GM12864 (cell line): ENCODE data around the gene GALP.
A peak's percentile ranks its signal among the peaks of the same experiment; 100 is the strongest.
"Not testable (repeated sequence)": the region's sequence is repeated elsewhere in the genome, so short reads cannot be mapped to it uniquely, and the experiment has no call there.

Source experiments
- DNase-seq: peaks from one replicate; pipeline ENCODE4 v3.0.0-alpha.2; 2011; ENCODE audit warnings: low read depth
- H3K4me3 ChIP-seq: 2 replicates; pipeline ENCODE4 v1.5.1; 2011; ENCODE audit warnings: mild to moderate bottlenecking, low read depth, low read length, control low read depth
- TF ChIP-seq, protein P1 (sequence below): IDR thresholded peaks from 2 replicates; pipeline ENCODE4 v1.5.1; 2011; ENCODE audit warnings: low read depth, mild to moderate bottlenecking, moderate library complexity, low read length, control low read depth, inconsistent platforms; ENCODE audit errors: missing control alignments

The GALP gene

DNA sequence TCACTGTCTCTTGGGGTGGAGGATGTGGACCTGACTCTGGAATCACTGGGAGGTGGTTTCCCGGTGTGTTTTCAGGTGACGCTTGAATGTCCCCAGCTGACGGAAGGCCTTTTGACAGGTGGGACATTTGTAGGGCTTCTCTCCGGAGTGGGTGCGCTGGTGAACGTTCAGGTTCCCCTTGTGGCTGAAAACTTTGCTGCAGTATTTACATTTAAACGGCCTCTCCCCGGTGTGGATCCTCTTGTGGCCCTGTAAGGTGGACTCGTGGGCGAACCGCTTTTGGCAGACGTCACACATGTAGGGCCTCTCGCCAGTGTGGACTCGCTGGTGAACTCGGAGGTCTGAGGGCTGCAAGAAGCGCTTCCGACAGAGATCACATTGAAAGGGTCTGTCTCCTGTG is 14.0 kb downstream of the GALP start:
- no peak for DNase-seq
- H3K4me3 ChIP-seq: no peak overlapping the region
- TF ChIP-seq, protein P1, sequence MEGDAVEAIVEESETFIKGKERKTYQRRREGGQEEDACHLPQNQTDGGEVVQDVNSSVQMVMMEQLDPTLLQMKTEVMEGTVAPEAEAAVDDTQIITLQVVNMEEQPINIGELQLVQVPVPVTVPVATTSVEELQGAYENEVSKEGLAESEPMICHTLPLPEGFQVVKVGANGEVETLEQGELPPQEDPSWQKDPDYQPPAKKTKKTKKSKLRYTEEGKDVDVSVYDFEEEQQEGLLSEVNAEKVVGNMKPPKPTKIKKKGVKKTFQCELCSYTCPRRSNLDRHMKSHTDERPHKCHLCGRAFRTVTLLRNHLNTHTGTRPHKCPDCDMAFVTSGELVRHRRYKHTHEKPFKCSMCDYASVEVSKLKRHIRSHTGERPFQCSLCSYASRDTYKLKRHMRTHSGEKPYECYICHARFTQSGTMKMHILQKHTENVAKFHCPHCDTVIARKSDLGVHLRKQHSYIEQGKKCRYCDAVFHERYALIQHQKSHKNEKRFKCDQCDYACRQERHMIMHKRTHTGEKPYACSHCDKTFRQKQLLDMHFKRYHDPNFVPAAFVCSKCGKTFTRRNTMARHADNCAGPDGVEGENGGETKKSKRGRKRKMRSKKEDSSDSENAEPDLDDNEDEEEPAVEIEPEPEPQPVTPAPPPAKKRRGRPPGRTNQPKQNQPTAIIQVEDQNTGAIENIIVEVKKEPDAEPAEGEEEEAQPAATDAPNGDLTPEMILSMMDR: peak; percentile 34

DNA sequence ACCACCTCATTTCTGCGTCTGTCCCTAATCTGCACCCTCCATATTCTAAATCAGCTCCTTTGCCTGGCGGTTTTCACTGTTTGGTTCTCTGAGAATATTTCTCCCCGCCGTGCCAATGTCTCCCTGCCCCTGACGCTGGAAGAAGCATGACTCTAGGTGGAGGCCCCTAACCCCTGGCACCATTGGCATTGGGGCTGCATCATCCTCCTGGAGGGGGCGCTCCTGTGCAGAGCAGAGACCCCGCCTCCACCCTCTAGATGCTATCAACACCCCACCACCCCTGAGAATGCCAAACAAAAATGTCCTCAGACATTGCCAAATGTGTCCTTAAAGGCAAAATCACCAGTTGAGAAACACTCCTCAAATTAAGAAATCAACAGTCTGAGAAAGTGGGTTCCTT is 15.3 kb downstream of the GALP start:
- TF ChIP-seq, protein P1: no peak
- H3K4me3 ChIP-seq: no peak overlapping the region
- DNase-seq: no peak

DNA sequence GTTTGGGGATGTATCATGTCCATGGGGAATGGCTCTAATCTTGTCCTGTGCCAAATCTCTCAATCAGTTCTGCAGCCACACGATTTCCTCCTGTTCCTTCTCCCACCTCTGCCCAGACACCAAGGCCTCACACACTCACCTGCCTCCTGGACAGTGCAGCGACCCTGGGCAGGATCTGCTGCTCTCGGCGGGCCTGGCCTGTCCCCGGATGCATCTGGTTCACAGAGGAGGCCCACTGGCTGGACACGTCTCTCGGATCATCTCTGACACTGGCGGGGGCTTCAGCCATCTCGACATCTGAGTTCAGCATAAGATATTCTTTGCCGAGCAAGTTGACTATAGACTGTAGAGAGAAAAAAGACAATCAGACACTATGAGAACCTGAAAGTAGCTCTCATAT is 15.9 kb downstream of the GALP start:
- no peak overlapping the region for H3K4me3 ChIP-seq
- TF ChIP-seq, protein P1: no peak
- no peak for DNase-seq

DNA sequence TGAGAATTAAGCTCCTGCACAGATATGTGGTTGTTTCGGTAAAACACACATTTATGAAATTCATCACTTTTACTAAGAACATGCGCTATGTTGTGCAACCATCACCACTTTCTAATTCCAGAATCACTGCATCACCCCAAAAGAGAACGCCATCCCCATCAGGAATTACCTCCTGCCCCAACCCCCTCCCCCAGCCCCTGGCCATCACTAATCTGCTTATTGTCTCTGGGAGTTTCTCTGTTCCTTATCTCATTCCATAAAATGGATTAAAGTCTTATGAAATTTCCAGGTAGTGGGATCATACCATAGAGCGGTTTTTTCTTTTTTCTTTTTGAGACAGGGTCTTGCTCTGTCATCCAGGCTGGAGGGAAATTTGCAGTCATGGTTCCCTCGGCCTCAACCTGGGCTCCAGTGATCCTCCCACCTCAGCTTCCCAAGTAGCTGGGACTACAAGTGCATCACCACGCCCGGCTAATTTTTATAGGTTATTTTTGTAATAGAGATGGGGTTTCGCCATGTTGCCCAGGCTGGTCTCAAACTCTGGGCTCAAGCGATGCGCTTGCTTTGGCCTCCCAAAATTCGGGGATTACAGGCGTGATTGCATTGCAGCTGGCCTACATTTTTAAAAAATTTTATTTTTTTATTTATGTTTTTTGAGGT is 18.3 kb downstream of the GALP start:
- TF ChIP-seq, protein P1: no peak
- no peak for DNase-seq
- H3K4me3 ChIP-seq: no peak overlapping the region

DNA sequence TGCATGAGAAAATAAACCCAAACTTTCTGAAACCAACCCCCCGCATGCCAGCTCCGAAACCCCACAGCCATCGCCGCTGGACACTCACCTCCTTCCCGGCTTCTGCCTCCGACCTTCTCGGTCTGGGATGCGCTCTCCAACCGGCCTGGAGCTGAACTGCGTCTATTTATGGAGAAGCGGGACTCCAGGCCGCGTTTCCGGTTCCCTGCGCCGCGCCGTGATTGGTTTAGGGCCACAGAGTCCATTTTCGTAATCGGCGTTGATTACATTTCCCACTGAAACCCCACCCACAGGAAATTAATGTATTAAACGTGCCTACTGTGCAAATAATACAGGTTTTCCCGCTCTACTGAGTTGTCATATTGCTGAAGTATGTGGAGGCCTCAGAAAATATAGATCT is 21.8 kb downstream of the GALP start, which contains the start of gene ZSCAN5B:
Gene ZSCAN5B (minus strand): TSS at position 138 of the 400 bp plus-strand sequence. CDS start 4,731 bp downstream, outside the sequence.
- DNase-seq, H3K4me3 ChIP-seq: not testable (repeated sequence)

DNA sequence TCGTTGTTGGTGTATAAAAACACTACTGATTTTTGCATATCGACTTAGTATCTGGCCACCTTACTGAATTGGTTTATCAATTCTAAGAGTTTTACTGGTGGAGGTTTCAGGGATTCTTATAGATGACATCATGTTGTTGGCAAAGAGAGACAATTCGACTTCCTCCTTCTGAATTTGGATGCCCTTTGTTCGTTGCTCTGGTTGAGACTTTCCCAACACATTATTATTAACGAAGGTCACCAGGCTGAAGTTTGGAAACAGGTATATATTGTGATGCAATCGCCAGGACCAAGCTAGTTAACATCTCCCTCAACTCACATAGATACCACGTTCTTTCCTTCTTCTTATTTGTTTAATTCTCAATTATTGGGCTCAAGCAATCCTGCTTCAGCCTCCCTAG is 23.9 kb downstream of the GALP start:
- no peak overlapping the region for H3K4me3 ChIP-seq
- TF ChIP-seq, protein P1: no peak
- no peak for DNase-seq

DNA sequence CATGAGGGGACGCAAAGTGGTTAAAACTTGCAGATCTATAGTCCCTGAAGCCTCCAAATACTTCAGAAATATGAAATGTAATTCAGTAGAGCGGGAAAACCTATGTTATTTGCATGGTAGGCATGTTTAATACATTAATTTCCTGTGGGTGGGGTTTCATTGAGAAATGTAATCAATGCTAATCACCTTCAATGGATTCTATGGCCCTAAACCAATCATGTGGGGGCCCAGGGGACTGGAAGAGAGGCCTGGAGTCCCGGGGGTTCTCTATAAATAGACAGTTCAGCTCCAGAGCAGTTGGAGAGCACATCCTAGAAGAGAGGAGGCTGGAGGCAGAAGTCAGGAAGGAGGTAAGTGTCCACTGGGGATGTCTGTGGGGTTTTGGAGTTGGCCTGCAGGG is 26.2 kb downstream of the GALP start, which contains the start of gene ZSCAN5C:
Gene ZSCAN5C (plus strand): TSS at position 301 of the 400 bp plus-strand sequence. CDS start 3,641 bp downstream, outside the sequence.
- TF ChIP-seq, protein P1: no peak
- no peak within 1 kb of the TSS for H3K4me3 ChIP-seq
- DNase-seq: no peak

DNA sequence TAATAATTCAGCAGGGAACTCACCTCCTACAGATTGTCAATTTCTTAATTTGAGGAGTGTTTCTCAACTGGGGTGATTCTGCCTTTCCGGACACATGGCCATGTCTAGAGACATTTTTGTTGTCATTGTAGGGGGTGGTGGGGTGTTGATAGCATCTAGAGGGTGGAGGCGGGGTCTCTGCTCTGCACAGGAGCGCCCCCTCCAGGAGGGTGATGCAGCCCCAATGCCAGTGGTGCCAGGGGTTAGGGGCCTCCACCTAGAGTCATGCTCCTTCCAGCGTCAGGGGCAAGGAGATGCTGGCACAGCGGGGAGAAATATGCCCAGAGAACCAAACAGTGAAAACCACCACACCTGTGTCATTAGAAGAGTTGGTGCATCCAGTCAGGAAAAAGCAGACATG is 31.8 kb downstream of the GALP start:
- not testable (repeated sequence) for H3K4me3 ChIP-seq, DNase-seq
